CD4-positive, alpha-beta T cell treated with Interleukin-6 at 100 ng/mL for 8 hours (primary cell): ENCODE measurements around the gene CALN1.

Experiments
- DNase-seq: peaks from one replicate; pipeline ENCODE4 v3.0.0-alpha.2; 2020; ENCODE audit warnings: mixed read lengths, low spot score

The CALN1 gene

DNA sequence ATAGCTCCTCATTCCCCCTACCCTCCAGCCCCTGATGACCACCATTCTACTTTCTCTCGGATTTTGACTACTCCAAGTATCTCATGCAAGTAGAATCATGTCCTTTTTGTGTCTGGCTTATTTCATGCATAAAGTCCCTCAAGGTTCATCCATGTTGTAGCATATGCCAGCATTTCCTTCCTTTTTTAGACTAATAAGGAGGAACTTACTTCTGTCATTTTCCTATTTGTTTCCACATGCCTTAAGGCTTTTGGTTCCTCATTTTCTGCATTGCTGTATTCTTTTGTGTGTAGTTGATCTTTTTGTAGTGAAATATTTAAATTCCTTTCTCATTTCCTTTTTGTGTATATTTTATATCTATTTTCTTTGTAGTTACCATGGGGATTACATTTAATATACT lies 376.9 kb downstream of the CALN1 start:
- no peak for DNase-seq

- no peak for DNase-seq
These were observed 379.2 kb downstream of the CALN1 start for GRCh38 chr7:72032934-72033333.

DNA sequence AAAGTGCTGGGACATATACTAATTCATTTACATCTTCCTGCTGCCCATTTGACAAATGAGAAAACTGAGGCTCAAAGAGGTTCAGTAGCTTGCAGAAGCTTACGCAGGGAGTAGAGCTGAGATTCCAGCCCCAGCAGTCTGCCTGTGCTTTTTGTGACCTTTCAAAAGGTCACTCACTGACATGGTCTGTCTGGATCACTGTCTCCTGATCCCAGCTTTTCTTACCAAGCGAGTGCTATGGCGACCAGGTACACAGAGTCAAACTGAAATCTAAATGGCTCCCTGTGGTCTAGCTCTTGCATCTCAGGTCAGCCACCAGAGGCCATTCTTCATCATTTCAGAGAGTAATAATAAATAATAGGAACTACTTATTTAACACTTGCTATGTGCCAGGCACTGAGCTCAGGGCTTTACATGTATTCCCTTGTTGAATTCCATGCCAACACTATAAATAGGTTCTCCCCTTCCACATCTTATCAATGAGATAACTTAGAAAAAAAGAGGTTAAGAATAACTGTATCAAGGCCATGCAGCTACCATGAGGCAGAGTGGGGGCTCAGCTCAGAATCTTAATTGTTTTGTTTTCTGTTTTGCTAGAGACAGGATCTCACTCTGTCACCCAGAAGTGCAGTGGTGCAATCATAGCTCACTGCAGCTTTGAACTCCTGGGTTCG lies 381.0 kb downstream of the CALN1 start:
- no peak for DNase-seq

GRCh38 chr7:72028267-72028666 lies 383.9 kb downstream of the CALN1 start:
- DNase-seq: no peak

DNA sequence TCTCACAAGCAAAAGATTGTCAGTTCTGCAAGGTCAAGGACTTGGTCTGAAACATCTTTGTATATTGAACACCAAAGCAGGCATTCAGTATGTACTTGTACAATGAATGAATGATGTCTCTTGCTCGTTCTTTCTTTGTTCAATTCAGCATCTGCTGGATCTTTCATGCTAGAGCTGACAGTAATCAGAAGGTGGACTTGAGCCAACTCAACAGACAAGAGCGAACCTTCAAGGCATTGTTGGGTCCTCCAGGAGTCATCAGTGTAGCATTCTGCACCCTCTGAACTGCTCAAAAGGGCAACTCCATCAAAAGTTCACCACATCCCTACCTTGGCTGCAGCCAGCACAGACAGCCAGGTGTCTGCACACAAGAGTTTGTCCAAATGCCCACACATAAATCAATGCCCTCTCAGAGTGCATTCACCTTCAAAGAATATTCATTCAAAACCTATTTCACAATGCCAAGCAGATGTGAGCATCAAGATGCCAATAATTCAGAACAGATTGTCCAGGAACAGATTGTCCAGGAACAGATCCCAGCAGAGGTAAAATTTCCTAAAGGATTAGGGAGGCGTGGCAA lies 386.7 kb downstream of the CALN1 start:
- no peak for DNase-seq

DNA sequence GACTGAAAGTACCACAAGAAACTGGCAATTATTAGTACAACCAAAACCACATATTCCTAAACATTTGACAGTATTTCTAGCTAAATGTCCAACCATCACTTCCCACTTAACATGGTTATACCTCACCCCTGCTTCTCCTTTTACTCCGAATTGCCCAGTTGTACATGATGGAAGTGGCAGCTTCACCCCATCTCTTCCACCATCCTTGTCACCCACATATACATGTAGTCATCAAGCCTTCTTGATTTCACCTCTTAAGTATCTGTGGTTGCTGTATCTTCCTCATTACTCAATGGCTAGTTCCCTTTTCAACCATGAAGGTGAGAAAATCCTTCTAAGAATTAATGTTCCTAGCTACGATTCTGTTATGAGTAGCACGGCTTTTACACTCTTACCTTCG lies 388.2 kb downstream of the CALN1 start:
- no peak for DNase-seq

DNA sequence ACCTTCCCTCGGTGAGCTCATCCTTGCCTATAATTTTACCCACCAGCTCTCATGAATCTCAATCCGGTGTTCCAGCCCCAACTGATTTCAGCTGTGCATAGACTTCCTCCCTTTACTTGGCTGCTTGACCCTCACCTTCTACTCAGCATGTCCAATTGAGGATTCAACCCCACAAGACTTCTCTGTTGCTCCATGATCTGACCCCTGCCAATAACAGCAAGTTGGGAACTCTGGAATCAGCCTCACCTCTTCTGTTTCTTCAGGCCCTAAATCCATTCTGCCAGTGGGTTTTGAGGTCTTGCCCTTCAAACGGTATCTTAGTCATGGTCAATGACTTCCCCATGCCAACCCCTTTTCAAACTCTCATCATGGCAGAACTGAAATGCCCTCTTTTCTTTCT lies 390.4 kb downstream of the CALN1 start:
- DNase-seq: no peak

DNA sequence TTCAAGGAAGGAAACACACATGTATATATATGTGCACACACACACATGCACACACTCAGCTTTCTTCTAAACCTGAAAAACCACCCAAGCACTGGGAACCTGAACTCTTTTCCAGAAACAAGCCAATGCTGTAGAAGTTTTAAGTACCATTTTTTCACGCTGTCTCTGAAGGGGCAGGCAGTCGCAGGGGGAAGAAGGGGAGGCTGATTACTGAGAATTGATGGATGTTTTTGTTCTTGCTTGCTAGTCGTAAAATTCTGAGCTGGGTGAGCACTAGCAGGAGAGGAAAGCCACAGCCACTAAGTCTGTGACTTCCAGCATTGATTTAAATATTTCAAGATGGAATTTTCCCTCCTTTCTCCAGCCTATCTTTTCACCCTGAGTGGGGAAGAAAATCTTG lies 391.8 kb downstream of the CALN1 start:
- DNase-seq: no peak

- DNase-seq: no peak
These were observed 392.7 kb downstream of the CALN1 start for GRCh38 chr7:72019436-72019835.

GRCh38 chr7:72017756-72018155 lies 394.4 kb downstream of the CALN1 start:
- DNase-seq: no peak

GRCh38 chr7:72016574-72016973 lies 395.6 kb downstream of the CALN1 start:
- no peak for DNase-seq

GRCh38 chr7:72015136-72015535 lies 397.0 kb downstream of the CALN1 start:
- DNase-seq: no peak

DNA sequence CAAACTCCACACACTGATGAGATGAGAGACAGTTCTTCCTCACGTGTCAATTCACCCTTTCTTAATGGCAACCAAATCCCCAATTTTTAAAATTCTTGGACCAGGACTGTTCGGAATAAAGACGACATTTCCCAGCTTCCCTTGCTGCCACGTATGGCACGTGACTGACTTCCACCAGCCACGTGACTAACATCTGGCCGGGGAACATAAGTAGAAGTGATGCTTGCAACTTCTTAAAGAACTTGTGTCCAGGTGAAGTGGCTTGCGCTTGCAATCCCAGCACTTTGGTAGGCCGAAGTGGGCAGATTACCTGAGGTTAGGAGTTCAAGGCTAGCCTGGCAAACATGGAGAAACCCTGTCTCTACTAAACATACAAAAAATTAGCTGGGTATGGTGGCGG lies 405.1 kb downstream of the CALN1 start:
- no peak for DNase-seq

- no peak for DNase-seq
These were observed 408.9 kb downstream of the CALN1 start for GRCh38 chr7:72003236-72003635.

GRCh38 chr7:71996141-71996540 lies 416.0 kb downstream of the CALN1 start:
- no peak for DNase-seq

- DNase-seq: no peak
These were observed 417.0 kb downstream of the CALN1 start for GRCh38 chr7:71995111-71995510.

DNA sequence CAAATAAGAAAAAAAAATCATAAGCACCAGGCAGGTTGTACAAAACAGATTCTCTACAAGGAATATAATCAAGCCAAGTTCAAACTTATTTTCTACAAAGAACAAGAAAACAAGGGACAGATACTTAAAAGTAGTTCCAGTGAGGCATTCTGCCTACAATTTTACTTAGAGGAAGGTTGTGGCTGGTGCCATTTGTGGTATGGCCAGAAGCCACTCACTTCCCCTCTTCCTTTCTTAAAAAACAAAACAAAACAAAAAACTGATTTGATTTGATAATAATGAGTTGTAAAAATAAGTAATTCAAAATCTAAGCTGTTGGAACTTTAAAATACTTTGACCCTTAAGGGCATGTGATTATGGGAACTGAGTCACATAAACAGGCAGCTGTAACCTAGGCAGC lies 420.6 kb downstream of the CALN1 start:
- no peak for DNase-seq

DNA sequence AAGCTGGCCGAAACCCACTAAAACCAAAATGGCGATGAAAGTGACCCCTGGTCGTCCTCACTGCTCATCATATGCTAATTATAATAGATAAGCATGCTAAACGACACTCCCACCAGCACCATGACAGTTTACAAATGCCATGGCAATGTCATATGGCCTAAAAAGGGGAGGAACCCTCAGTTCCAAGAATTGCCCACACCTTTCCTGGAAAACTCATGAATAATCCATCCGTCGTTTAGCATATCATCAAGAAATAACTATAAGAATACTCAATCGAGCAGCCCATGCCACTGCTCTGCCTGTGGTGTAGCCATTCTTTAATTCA lies 422.0 kb downstream of the CALN1 start:
- no peak for DNase-seq

DNA sequence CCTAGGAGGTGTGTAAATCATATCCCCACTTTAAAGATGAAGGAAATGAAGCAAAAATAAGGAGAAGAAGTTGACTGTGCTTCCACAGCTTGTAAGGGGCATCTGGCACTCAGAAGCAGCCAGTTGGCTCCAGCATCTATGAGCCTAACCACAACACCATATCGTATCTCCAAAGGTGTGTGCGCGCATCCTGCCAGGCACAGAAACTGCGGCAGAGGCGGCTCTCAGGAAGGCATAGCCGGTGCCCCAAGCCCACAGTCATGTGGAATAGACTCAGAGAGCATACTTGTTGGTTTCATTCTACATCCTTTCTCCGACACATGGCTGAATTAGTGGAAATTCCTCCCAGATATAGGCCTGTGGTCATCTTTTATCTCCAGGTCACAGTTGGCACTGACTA lies 423.9 kb downstream of the CALN1 start:
- no peak for DNase-seq

DNA sequence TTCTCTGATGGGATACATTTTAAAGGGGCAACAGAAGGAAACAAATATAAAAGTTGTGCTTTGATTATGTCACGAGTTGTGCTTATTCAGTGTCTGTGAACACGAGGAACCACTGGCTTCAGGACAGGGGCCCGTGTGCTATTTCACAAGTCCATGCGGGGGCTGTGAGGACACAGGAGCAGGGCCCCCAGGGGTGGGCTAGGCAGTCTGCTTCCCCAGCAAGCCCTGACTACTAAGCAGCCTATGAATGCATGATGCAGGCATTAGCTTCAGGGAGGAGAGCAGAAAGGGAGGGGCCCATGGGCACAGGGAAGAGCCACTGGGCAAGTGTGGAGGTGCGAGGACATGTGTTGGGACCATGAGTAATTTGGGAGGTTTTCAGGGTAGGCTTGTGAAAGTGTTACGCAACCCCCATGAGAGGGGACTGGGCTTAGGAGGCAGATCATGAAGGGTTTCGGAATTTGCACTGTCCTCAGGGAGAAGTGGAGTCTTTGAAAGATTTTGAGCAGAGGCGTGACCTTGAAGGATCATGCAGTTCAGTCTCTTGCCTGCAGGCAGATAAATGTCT lies 424.9 kb downstream of the CALN1 start:
- no peak for DNase-seq

DNA sequence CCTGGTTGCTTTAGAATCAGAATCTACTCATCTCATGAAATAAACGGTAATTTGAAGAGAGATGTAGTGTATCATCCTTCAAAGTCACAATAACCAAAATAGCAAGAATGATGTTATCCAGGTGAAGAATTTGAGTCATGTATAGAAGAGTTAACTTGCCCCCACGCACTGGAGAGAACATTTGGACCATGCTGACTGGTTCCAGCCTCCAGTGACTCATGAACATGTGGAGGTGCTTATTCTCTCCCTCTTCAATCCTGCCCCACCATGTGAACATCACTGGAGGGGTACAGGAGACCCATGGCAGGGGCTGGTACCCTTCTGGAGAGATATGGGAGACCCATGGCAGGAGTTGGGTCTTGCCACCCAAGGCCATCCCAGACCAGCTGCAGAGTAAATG lies 427.8 kb downstream of the CALN1 start:
- DNase-seq: no peak

DNA sequence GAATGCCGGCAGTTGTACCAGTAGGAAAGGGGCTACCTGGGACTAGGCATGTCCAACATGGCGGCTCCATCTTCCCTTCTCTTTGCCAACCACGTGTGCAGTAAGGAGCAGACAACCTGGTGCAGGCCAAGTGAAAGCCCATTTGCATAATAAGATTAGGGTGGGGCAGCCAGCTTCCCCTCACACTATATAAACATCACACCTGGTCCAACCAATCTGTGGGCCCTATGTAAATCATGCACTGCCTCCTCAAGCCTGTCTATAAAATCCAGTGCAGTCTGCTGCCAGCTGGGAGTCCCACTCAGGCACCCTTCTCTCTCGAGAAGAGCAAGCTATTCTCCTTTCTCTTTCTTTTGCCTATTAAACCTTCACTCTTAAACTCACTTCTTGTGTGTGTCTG lies 429.3 kb downstream of the CALN1 start:
- no peak for DNase-seq

- DNase-seq: no peak
These were observed 435.5 kb downstream of the CALN1 start for GRCh38 chr7:71976645-71977044.

DNA sequence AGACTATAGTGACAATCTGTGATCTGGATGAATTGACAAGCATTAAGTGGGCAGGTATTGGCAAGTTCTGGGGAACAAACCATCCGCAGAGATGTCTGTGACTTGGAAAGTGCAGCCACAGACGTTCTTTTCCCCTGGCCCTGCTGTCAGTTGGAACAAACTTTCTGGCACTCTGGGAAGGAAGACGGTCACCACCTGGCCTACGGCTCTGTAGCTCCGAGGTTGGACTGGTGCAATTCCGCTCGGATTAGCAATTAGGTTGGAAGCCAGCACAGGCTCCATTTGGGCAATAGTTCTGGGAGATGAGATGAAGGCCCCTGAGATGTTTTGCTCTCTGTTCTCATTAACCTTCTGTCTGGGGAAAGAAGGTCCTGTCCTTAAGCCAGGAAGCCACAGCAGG lies 437.5 kb downstream of the CALN1 start:
- no peak for DNase-seq
